H9 (cell line): ENCODE results near the gene PLCH1. TPM values are rescaled to one million over a fixed set of nuclear protein-coding genes. Genes with fewer than 3 reads are reported as not detected.
"Not testable (repeated sequence)": the region's sequence is repeated elsewhere in the genome, so short reads cannot be mapped to it uniquely, and the experiment has no call there.

Experiments used
- DNase-seq: peaks from one replicate; pipeline ENCODE4 v3.0.0-alpha.2; 2017
- H2AFZ ChIP-seq: one replicate; pipeline ENCODE4 v1.6.1; 2013; ENCODE audit warnings: mild to moderate bottlenecking, low read length, control low read depth, moderate library complexity
- H2AK5ac ChIP-seq: 2 replicates; pipeline ENCODE4 v1.6.1; 2013; ENCODE audit warnings: low read length, control low read depth, mixed read lengths; ENCODE audit not compliant: insufficient read length
- H2BK120ac ChIP-seq: one replicate; pipeline ENCODE4 v1.6.1; 2013; ENCODE audit warnings: low read depth, mild to moderate bottlenecking, low read length, control low read depth, inconsistent platforms; ENCODE audit not compliant: poor library complexity, severe bottlenecking
- H2BK12ac ChIP-seq: 2 replicates; pipeline ENCODE4 v1.6.1; 2013; ENCODE audit warnings: low read length, control low read depth, mixed read lengths, low read depth; ENCODE audit not compliant: insufficient read length
- H2BK15ac ChIP-seq: 2 replicates; pipeline ENCODE4 v1.6.1; 2013; ENCODE audit warnings: low read depth, low read length, control low read depth
- H2BK20ac ChIP-seq: one replicate; pipeline ENCODE4 v1.6.1; 2013; ENCODE audit warnings: low read depth, mild to moderate bottlenecking, low read length, control low read depth, inconsistent platforms; ENCODE audit not compliant: poor library complexity, severe bottlenecking
- H2BK5ac ChIP-seq: 2 replicates; pipeline ENCODE4 v1.6.1; 2013; ENCODE audit warnings: low read length, control low read depth, mixed read lengths; ENCODE audit not compliant: insufficient read length
- H3K14ac ChIP-seq: 2 replicates; pipeline ENCODE4 v1.6.1; 2013; ENCODE audit warnings: low read length, control low read depth; ENCODE audit not compliant: insufficient read depth
- H3K18ac ChIP-seq: 2 replicates; pipeline ENCODE4 v1.6.1; 2013; ENCODE audit warnings: low read depth, mild to moderate bottlenecking, mixed read lengths, low read length, control low read depth; ENCODE audit not compliant: insufficient read length
- H3K23ac ChIP-seq: 2 replicates; pipeline ENCODE4 v1.6.1; 2013; ENCODE audit warnings: low read length, control low read depth, mixed read lengths, low read depth; ENCODE audit not compliant: insufficient read length
- H3K23me2 ChIP-seq: 2 replicates; pipeline ENCODE4 v1.6.1; 2013; ENCODE audit warnings: low read depth, mild to moderate bottlenecking, mixed read lengths, low read length, control low read depth; ENCODE audit not compliant: insufficient read length, poor library complexity, severe bottlenecking
- H3K27ac ChIP-seq: 2 replicates; pipeline ENCODE4 v1.5.1; 2013; ENCODE audit warnings: low read length, control low read depth, mixed read lengths, low read depth; ENCODE audit not compliant: insufficient read length
- H3K27me3 ChIP-seq: 2 replicates; pipeline ENCODE4 v1.6.1; 2013; ENCODE audit warnings: low read length, control low read depth, inconsistent platforms; ENCODE audit not compliant: insufficient read depth
- H3K4ac ChIP-seq: 2 replicates; pipeline ENCODE4 v1.6.1; 2013; ENCODE audit warnings: low read depth, mild to moderate bottlenecking, control low read depth, inconsistent platforms, low read length, moderate library complexity
- H3K4me1 ChIP-seq: 2 replicates; pipeline ENCODE4 v1.6.1; 2013; ENCODE audit warnings: low read length, control low read depth, inconsistent platforms; ENCODE audit not compliant: insufficient read depth
- H3K4me2 ChIP-seq: 2 replicates; pipeline ENCODE4 v1.6.1; 2013; ENCODE audit warnings: low read length, control low read depth, mixed read lengths; ENCODE audit not compliant: insufficient read length, insufficient read depth
- H3K56ac ChIP-seq: 2 replicates; pipeline ENCODE4 v1.6.1; 2013; ENCODE audit warnings: low read depth, mild to moderate bottlenecking, mixed read lengths, low read length, control low read depth; ENCODE audit not compliant: insufficient read length
- H3K79me1 ChIP-seq: 2 replicates; pipeline ENCODE4 v1.6.1; 2013; ENCODE audit warnings: low read depth, mild to moderate bottlenecking, moderate library complexity, low read length, control low read depth, inconsistent platforms; ENCODE audit not compliant: insufficient read depth, poor library complexity, severe bottlenecking
- H3K79me2 ChIP-seq: 2 replicates; pipeline ENCODE4 v1.6.1; 2013; ENCODE audit warnings: low read length, control low read depth, inconsistent platforms; ENCODE audit not compliant: insufficient read depth
- H3K9ac ChIP-seq: 2 replicates; pipeline ENCODE4 v1.6.1; 2013; ENCODE audit warnings: low read length, control low read depth, mixed read lengths; ENCODE audit not compliant: insufficient read length; ENCODE audit errors: extremely low read depth
- H3K9me3 ChIP-seq: one replicate; pipeline ENCODE4 v1.6.1; 2013; ENCODE audit warnings: low read depth, low read length, inconsistent platforms; ENCODE audit not compliant: control insufficient read depth
- H3T11ph ChIP-seq: one replicate; pipeline ENCODE4 v1.6.1; 2013; ENCODE audit warnings: mild to moderate bottlenecking, low read length, control low read depth, inconsistent platforms
- H4K20me1 ChIP-seq: one replicate; pipeline ENCODE4 v1.6.1; 2013; ENCODE audit not compliant: control insufficient read depth, insufficient read length, insufficient read depth
- H4K5ac ChIP-seq: 2 replicates; pipeline ENCODE4 v1.6.1; 2013; ENCODE audit warnings: low read depth, mild to moderate bottlenecking, mixed read lengths, low read length, control low read depth; ENCODE audit not compliant: insufficient read length
- H4K8ac ChIP-seq: replicated peaks from 2 replicates; pipeline ENCODE4 v1.6.1; 2013; ENCODE audit warnings: low read length, control low read depth, mixed read lengths, low read depth; ENCODE audit not compliant: insufficient read length
- H4K91ac ChIP-seq: 2 replicates; pipeline ENCODE4 v1.6.1; 2013; ENCODE audit warnings: low read depth, mild to moderate bottlenecking, moderate library complexity, mixed read lengths, low read length, control low read depth; ENCODE audit not compliant: insufficient read length
- H3K27ac Mint-ChIP-seq, 3 experiments: 2 replicates in 2 of 3; 3 replicates in 1 of 3; pipeline ENCODE4 v1.8.0; 2020 to 2021; ENCODE audit warnings: mixed read lengths in 3 of 3, mild to moderate bottlenecking in 1 of 3, moderate library complexity in 1 of 3
- H3K27me3 Mint-ChIP-seq: 2 replicates; pipeline ENCODE4 v1.8.0; 2021; ENCODE audit warnings: low read depth, mild to moderate bottlenecking, moderate library complexity, mixed read lengths
- H3K36me3 Mint-ChIP-seq, 3 experiments: 2 replicates in 2 of 3; 3 replicates in 1 of 3; pipeline ENCODE4 v1.8.0; 2020 to 2021; ENCODE audit warnings: low read depth in 3 of 3, mixed read lengths in 3 of 3; ENCODE audit not compliant: insufficient read depth in 1 of 3
- H3K4me1 Mint-ChIP-seq, 2 experiments: 2 replicates each; pipeline ENCODE4 v1.8.0; 2020; ENCODE audit warnings: mixed read lengths in 2 of 2
- H3K4me3 Mint-ChIP-seq, 2 experiments: 2 replicates in 1 of 2; 3 replicates in 1 of 2; pipeline ENCODE4 v1.8.0; 2020 to 2021; ENCODE audit warnings: mild to moderate bottlenecking in 2 of 2, mixed read lengths in 2 of 2, moderate library complexity in 1 of 2
- H3K9me3 Mint-ChIP-seq, 2 experiments: 2 replicates in 1 of 2; 3 replicates in 1 of 2; pipeline ENCODE4 v1.8.0; 2020; ENCODE audit warnings: mild to moderate bottlenecking in 2 of 2, mixed read lengths in 2 of 2, moderate library complexity in 1 of 2
- WGBS: extraction: QIAGEN DNeasy Blood & Tissue Kit; methylation state at CpG from one replicate; pipeline ENCODE4 v1.1.7; 2013; ENCODE audit warnings: missing lambda C conversion rate, low lambda C conversion rate, mixed read lengths; ENCODE audit not compliant: insufficient read length; ENCODE audit errors: extremely low coverage; 5-methylcytosine and 5-hydroxymethylcytosine counted together
- total RNA-seq: library from RNA; stranded (reverse); gene quantifications from 2 replicates; pipeline ENCODE4 v1.2.1, GENCODE V29; 2021
- TF ChIP-seq, protein P1 (sequence below): fragments of 200-600 bp; sonication (generic); conservative IDR thresholded peaks from 3 replicates; pipeline ENCODE4 v1.8.0; 2021; ENCODE audit warnings: antibody characterized with exemption, mild to moderate bottlenecking

Gene PLCH1
- total RNA-seq, 1 experiment from 2014 or later = 19.0 TPM

DNA sequence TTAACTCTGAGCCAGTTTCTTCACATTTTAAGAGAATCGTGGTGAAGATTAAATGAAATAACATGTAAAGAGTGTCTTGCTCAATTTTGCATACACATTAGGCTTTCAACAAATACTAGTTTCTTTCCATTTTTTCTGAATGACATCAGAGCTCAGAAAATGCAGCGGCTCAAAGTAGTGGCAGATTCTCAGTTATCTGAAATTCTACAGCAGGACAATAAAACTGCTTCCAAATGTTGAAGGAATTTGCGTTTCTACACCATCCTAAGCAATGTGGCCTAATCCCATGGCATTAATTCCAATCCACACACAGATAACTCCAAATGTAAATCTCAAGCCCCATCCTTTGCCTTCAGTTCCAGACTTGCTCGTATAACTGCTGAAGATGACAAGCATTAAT, 115.8 kb downstream of the PLCH1 start:
- DNase-seq = no peak
- H3T11ph ChIP-seq = no peak overlapping the region
- no peak overlapping the region for H3K27ac ChIP-seq
- peaks cover 2% of the 10 kb centered on the region; the same call in 1 of the 2 replicates for H3K4me1 ChIP-seq
- no peaks in the 10 kb centered on the region for H3K23me2 ChIP-seq
- no peaks in the 10 kb centered on the region for H3K79me1 ChIP-seq
- no peak overlapping the region for H3K23ac ChIP-seq
- no peak overlapping the region for H3K18ac ChIP-seq
- H3K27me3 Mint-ChIP-seq = no peaks in the 10 kb centered on the region
- H2BK12ac ChIP-seq = no peak overlapping the region
- no CpG with 5 or more reads among the region's 4 CpGs for WGBS
- H3K56ac ChIP-seq = no peak overlapping the region
- no peak overlapping the region for H2AK5ac ChIP-seq
- H3K79me2 ChIP-seq = no peaks in the 10 kb centered on the region
- no peaks in the 10 kb centered on the region for H4K20me1 ChIP-seq
- H2BK15ac ChIP-seq = no peak overlapping the region
- no peak overlapping the region for H3K4me2 ChIP-seq
- H4K91ac ChIP-seq = no peak overlapping the region
- H2AFZ ChIP-seq = no peak overlapping the region
- H3K9me3 Mint-ChIP-seq = peaks cover 11 to 16% of the 10 kb centered on the region in 2 experiments; a peak in 3 of 5 replicates
- H3K4me3 Mint-ChIP-seq = no peak overlapping the region
- no peak overlapping the region for H3K4ac ChIP-seq
- no peak overlapping the region for H4K8ac ChIP-seq
- peaks cover 5 to 18% (median 11%) of the 10 kb centered on the region in 3 experiments for H3K36me3 Mint-ChIP-seq
- H3K14ac ChIP-seq = no peak overlapping the region
- TF ChIP-seq, protein P1, sequence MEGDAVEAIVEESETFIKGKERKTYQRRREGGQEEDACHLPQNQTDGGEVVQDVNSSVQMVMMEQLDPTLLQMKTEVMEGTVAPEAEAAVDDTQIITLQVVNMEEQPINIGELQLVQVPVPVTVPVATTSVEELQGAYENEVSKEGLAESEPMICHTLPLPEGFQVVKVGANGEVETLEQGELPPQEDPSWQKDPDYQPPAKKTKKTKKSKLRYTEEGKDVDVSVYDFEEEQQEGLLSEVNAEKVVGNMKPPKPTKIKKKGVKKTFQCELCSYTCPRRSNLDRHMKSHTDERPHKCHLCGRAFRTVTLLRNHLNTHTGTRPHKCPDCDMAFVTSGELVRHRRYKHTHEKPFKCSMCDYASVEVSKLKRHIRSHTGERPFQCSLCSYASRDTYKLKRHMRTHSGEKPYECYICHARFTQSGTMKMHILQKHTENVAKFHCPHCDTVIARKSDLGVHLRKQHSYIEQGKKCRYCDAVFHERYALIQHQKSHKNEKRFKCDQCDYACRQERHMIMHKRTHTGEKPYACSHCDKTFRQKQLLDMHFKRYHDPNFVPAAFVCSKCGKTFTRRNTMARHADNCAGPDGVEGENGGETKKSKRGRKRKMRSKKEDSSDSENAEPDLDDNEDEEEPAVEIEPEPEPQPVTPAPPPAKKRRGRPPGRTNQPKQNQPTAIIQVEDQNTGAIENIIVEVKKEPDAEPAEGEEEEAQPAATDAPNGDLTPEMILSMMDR = no peak
- peaks cover 31 to 34% of the 10 kb centered on the region in 2 experiments for H3K4me1 Mint-ChIP-seq
- H3K9me3 ChIP-seq = no peaks in the 10 kb centered on the region
- H2BK120ac ChIP-seq = no peak overlapping the region
- H3K27me3 ChIP-seq = no peaks in the 10 kb centered on the region
- no peak overlapping the region for H2BK5ac ChIP-seq
- H3K27ac Mint-ChIP-seq = peak overlapping the region in 1 of 3 experiments; percentile 57; a peak in 3 of 7 replicates
- H4K5ac ChIP-seq = no peak overlapping the region
- H2BK20ac ChIP-seq = no peak overlapping the region
- no peak overlapping the region for H3K9ac ChIP-seq

DNA sequence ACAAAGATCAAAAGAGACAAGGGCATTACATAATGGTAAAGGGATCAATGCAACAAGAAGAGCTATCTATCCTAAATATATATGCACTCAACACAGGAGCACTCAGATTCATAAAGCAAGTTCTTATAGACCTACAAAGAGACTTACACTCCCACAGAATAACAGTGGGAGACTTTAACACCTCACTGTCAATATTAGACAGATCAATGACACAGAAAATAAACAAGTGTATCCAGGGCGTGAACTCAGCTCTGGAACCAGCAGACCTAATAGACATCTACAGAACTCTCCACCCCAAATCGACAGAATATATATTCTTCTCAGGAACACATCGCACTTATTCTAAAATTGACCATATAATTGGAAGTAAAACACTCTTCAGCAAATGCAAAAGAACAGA, 122.2 kb downstream of the PLCH1 start:
- not testable (repeated sequence) for H3K4ac ChIP-seq, H4K5ac ChIP-seq, H2BK5ac ChIP-seq, H3K23me2 ChIP-seq, H2AFZ ChIP-seq, H3T11ph ChIP-seq, H2BK15ac ChIP-seq, H2AK5ac ChIP-seq, H3K27ac ChIP-seq, H2BK12ac ChIP-seq, H3K4me2 ChIP-seq, H3K79me2 ChIP-seq, H3K9ac ChIP-seq, H3K4me3 Mint-ChIP-seq, H3K4me1 ChIP-seq, H3K56ac ChIP-seq, H3K27me3 Mint-ChIP-seq, H3K14ac ChIP-seq, H4K91ac ChIP-seq, H3K79me1 ChIP-seq, H2BK120ac ChIP-seq, H4K20me1 ChIP-seq, H4K8ac ChIP-seq, DNase-seq, H3K23ac ChIP-seq, H3K27me3 ChIP-seq, H2BK20ac ChIP-seq, H3K18ac ChIP-seq, H3K9me3 ChIP-seq
- Mint-ChIP-seq H3K36me3 (peaks cover 18 to 31% (median 20%) of the 10 kb centered on the region in 3 experiments), H3K9me3 (peaks cover 22 to 27% of the 10 kb centered on the region in 2 experiments; a peak in 4 of 5 replicates), H3K4me1 (peaks cover 53 to 65% of the 10 kb centered on the region in 2 experiments), H3K27ac (peak overlapping the region in 2 of 3 experiments; percentile 8 to 18; a peak in 2 of 7 replicates)
- no CpG with 5 or more reads among the region's 3 CpGs for whole genome bisulfite sequencing
